HepG2 (cell line): ENCODE data around the gene AGGF1. TPM values are rescaled to one million over a fixed set of nuclear protein-coding genes. Genes with fewer than 3 reads are reported as not detected.

Source experiments
- ATF7 ChIP-seq, 2 experiments: fragments of 450-650 bp in 1 of 2; sonication (generic) in 1 of 2; formaldehyde crosslinking in 1 of 2; IDR thresholded peaks; 2 replicates each; pipeline versions ENCODE4 v1.4.0 to v1.6.1; 2016 to 2020; ENCODE audit warnings: antibody characterized with exemption in 1 of 2, mild to moderate bottlenecking in 1 of 2, missing genetic modification reagents in 1 of 2
- ESRRA ChIP-seq: sonication (generic); formaldehyde crosslinking; IDR thresholded peaks from 2 replicates; pipeline ENCODE4 v1.5.1; 2020; ENCODE audit warnings: mild to moderate bottlenecking, low read depth, missing genetic modification reagents
- GATAD2A ChIP-seq: IDR thresholded peaks from 2 replicates; pipeline ENCODE4 v1.6.1; 2016
- KMT2B ChIP-seq: IDR thresholded peaks from 2 replicates; pipeline ENCODE4 v1.6.1; 2016; ENCODE audit warnings: missing genetic modification reagents, missing compliant biosample characterization
- PHF8 ChIP-seq: sonication (generic); formaldehyde crosslinking; IDR thresholded peaks from 2 replicates; pipeline ENCODE4 v1.5.0; 2020; ENCODE audit warnings: missing genetic modification reagents
- TBX2 ChIP-seq: sonication (generic); formaldehyde crosslinking; IDR thresholded peaks from 2 replicates; pipeline ENCODE4 v1.5.0; 2020; ENCODE audit warnings: missing genetic modification reagents, mild to moderate bottlenecking, borderline replicate concordance
- TMF1 ChIP-seq: sonication (generic); formaldehyde crosslinking; IDR thresholded peaks from 2 replicates; pipeline ENCODE4 v1.8.1; 2022; ENCODE audit warnings: low read depth, missing genetic modification reagents
- ZNF350 ChIP-seq: sonication (generic); formaldehyde crosslinking; IDR thresholded peaks from 2 replicates; pipeline ENCODE4 v1.4.0; 2020; ENCODE audit warnings: mild to moderate bottlenecking, low read depth, missing genetic modification reagents, borderline replicate concordance
- ZNF530 ChIP-seq: sonication (generic); formaldehyde crosslinking; IDR thresholded peaks from 2 replicates; pipeline ENCODE4 v1.5.0; 2020; ENCODE audit warnings: low read depth, mild to moderate bottlenecking, missing genetic modification reagents
- ZNF629 ChIP-seq: sonication (generic); formaldehyde crosslinking; conservative IDR thresholded peaks from 2 replicates; pipeline ENCODE4 v1.5.0; 2020; ENCODE audit warnings: missing genetic modification reagents
- polyA plus RNA-seq, 8 experiments: library from polyadenylated mRNA; depleted of rRNA in 3 of 8; stranded (reverse) in 7 of 8; unstranded in 1 of 8; fragments of >200 nt; fragmentation: Illumina TruSeq in 4 of 8; extraction: Trizol in 4 of 8; gene quantifications; 2 replicates each; pipeline versions ENCODE4 v1.2.1 to v1.2.3, GENCODE V29; 2011 to 2016; ENCODE audit warnings: low read depth in 4 of 8, missing spikeins in 1 of 8, mixed read lengths in 1 of 8; ENCODE audit not compliant: insufficient read depth in 1 of 8
- total RNA-seq, 5 experiments: library from RNA; depleted of rRNA; stranded (reverse); fragments of >200 nt; fragmentation: Illumina TruSeq; extraction: Trizol; gene quantifications; 2 replicates each; pipeline ENCODE4 v1.2.3, GENCODE V29; 2016; ENCODE audit warnings: low read depth in 1 of 5
- TF ChIP-seq, protein P1 (sequence below): sonication (generic); formaldehyde crosslinking; IDR thresholded peaks from 2 replicates; pipeline ENCODE4 v1.5.1; 2020; ENCODE audit warnings: missing genetic modification reagents, mild to moderate bottlenecking, borderline replicate concordance
- TF ChIP-seq, protein P2 (sequence below): IDR thresholded peaks from 2 replicates; pipeline ENCODE4 v1.6.1; 2016; ENCODE audit warnings: low read depth, control low read depth
- TF ChIP-seq, protein P3 (sequence below): sonication (generic); formaldehyde crosslinking; IDR thresholded peaks from 2 replicates; pipeline ENCODE4 v1.4.0; 2020; ENCODE audit warnings: missing genetic modification reagents, borderline replicate concordance
- TF ChIP-seq, protein P4 (sequence below): sonication (generic); formaldehyde crosslinking; IDR thresholded peaks from 2 replicates; pipeline ENCODE4 v1.5.1; 2020; ENCODE audit warnings: missing genetic modification reagents, mild to moderate bottlenecking, borderline replicate concordance

AGGF1 gene
- total and polyA plus RNA-seq, 2 of the 13 experiments (the other 11 are each of a cell fraction or from before 2014, with no cell fraction given): 12.9 to 15.5 TPM

DNA sequence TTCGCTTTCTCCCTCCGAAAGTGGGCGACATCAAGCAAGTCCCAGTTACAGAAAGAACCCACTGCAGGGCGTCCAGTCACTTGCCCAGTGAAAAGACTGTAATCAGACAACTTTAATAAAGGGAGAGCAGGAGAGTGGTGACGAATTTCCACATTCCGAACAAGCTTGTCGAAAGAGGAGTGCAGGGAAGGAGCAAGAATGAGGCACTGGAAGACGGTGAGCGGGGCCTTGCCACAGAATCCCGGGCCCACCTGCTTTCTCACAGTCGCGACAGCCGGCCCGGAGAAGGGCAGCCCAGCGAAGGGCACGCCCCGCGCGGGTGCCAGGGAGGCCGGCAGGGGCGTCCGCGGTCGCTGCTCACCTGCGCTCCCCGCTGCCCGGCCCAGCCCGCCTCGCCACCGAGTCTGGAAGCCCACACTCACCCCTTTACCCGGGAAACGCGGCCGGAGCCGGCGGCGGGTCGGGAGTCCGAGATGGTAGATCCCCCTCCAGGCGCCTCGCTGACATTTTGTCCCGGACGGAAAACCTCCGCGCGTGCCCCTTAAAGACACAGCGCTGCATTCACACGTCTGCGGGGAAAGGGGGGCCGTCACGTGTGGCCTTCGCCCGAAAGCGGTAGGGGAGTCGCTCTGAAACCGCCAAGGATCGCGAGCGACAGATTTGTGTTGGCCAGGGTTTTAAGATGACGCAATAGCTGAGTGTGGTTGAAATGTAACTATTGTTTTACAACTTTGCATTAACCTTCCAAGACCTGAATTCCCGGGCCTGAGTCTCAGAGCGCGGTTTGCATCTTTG is 56.7 kb downstream of the AGGF1 start, which contains the start of gene ZBED3 (continued):
- TF ChIP-seq ZNF350 (CRISPR knock-in tag) (peak; percentile 56; the same call in 1 of the 2 replicates), ATF7 (IDR thresholded peaks at IDR 0.05) (peak; percentile 93), ATF7 (CRISPR knock-in tag; IDR thresholded peaks at IDR 0.05) (no peak), TBX2 (peak; percentile 90), TMF1 (CRISPR knock-in tag) (peak; percentile 78; the same call in 1 of the 2 replicates), ESRRA (0 out of 2 replicates have a peak, but pooled peaks have one; percentile 23), ZNF629 (CRISPR knock-in tag) (0 out of 2 replicates have a peak, but pooled peaks have one; percentile 5), PHF8 (peak; percentile 71; the same call in 1 of the 2 replicates), KMT2B (CRISPR knock-in tag) (peak; percentile 71), ZNF530 (CRISPR knock-in tag) (no peak), GATAD2A (peak; percentile 45; the same call in 1 of the 2 replicates)
- TF ChIP-seq, protein P1, sequence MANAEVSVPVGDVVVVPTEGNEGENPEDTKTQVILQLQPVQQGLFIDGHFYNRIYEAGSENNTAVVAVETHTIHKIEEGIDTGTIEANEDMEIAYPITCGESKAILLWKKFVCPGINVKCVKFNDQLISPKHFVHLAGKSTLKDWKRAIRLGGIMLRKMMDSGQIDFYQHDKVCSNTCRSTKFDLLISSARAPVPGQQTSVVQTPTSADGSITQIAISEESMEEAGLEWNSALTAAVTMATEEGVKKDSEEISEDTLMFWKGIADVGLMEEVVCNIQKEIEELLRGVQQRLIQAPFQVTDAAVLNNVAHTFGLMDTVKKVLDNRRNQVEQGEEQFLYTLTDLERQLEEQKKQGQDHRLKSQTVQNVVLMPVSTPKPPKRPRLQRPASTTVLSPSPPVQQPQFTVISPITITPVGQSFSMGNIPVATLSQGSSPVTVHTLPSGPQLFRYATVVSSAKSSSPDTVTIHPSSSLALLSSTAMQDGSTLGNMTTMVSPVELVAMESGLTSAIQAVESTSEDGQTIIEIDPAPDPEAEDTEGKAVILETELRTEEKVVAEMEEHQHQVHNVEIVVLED: peak; percentile 18; the same call in 1 of the 2 replicates
- TF ChIP-seq, protein P2, sequence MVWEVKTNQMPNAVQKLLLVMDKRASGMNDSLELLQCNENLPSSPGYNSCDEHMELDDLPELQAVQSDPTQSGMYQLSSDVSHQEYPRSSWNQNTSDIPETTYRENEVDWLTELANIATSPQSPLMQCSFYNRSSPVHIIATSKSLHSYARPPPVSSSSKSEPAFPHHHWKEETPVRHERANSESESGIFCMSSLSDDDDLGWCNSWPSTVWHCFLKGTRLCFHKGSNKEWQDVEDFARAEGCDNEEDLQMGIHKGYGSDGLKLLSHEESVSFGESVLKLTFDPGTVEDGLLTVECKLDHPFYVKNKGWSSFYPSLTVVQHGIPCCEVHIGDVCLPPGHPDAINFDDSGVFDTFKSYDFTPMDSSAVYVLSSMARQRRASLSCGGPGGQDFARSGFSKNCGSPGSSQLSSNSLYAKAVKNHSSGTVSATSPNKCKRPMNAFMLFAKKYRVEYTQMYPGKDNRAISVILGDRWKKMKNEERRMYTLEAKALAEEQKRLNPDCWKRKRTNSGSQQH: no peak
- TF ChIP-seq, protein P3, sequence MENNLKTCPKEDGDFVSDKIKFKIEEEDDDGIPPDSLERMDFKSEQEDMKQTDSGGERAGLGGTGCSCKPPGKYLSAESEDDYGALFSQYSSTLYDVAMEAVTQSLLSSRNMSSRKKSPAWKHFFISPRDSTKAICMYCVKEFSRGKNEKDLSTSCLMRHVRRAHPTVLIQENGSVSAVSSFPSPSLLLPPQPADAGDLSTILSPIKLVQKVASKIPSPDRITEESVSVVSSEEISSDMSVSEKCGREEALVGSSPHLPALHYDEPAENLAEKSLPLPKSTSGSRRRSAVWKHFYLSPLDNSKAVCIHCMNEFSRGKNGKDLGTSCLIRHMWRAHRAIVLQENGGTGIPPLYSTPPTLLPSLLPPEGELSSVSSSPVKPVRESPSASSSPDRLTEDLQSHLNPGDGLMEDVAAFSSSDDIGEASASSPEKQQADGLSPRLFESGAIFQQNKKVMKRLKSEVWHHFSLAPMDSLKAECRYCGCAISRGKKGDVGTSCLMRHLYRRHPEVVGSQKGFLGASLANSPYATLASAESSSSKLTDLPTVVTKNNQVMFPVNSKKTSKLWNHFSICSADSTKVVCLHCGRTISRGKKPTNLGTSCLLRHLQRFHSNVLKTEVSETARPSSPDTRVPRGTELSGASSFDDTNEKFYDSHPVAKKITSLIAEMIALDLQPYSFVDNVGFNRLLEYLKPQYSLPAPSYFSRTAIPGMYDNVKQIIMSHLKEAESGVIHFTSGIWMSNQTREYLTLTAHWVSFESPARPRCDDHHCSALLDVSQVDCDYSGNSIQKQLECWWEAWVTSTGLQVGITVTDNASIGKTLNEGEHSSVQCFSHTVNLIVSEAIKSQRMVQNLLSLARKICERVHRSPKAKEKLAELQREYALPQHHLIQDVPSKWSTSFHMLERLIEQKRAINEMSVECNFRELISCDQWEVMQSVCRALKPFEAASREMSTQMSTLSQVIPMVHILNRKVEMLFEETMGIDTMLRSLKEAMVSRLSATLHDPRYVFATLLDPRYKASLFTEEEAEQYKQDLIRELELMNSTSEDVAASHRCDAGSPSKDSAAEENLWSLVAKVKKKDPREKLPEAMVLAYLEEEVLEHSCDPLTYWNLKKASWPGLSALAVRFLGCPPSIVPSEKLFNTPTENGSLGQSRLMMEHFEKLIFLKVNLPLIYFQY (CRISPR knock-in tag): peak; percentile 84
- TF ChIP-seq, protein P4, sequence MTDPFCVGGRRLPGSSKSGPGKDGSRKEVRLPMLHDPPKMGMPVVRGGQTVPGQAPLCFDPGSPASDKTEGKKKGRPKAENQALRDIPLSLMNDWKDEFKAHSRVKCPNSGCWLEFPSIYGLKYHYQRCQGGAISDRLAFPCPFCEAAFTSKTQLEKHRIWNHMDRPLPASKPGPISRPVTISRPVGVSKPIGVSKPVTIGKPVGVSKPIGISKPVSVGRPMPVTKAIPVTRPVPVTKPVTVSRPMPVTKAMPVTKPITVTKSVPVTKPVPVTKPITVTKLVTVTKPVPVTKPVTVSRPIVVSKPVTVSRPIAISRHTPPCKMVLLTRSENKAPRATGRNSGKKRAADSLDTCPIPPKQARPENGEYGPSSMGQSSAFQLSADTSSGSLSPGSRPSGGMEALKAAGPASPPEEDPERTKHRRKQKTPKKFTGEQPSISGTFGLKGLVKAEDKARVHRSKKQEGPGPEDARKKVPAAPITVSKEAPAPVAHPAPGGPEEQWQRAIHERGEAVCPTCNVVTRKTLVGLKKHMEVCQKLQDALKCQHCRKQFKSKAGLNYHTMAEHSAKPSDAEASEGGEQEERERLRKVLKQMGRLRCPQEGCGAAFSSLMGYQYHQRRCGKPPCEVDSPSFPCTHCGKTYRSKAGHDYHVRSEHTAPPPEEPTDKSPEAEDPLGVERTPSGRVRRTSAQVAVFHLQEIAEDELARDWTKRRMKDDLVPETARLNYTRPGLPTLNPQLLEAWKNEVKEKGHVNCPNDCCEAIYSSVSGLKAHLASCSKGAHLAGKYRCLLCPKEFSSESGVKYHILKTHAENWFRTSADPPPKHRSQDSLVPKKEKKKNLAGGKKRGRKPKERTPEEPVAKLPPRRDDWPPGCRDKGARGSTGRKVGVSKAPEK (CRISPR knock-in tag): peak; percentile 41; the same call in 1 of the 2 replicates
